PC-3 (cell line): ENCODE data around the gene RNF5. TPM values are rescaled to one million over a fixed set of nuclear protein-coding genes. Genes with fewer than 3 reads are reported as not detected.

Experiments
- ATAC-seq: fragments of 200-7000 bp; cut with Tn5 transposase; 2 replicates; pipeline ENCODE4 v1.9.1; 2020; ENCODE audit warnings: mild to moderate bottlenecking, moderate library complexity
- BruUV-seq: library from RNA; stranded (reverse); fragments of 400-500 nt; replicated peaks from 2 replicates; lab custom pipeline; 2021; lab: Mats Ljungman, UMichigan
- CTCF ChIA-PET: fragments of 300-600 bp; sonication (Branson Sonifier 250); formaldehyde crosslinking; loops from one replicate; lab custom pipeline; 2022; ENCODE audit warnings: antibody characterized with exemption; lab: Charles Lee
- POLR2A ChIA-PET: fragments of 300-600 bp; sonication (Branson Sonifier 250); formaldehyde crosslinking; loops from one replicate; lab custom pipeline; 2022; ENCODE audit warnings: antibody characterized with exemption; ENCODE audit not compliant: unreplicated experiment; lab: Charles Lee
- DNase-seq: peaks from one replicate; pipeline ENCODE4 v3.0.0-alpha.2; 2015
- H2AFZ ChIP-seq: fragments of 300-600 bp; sonication (generic); 2 replicates; pipeline ENCODE4 v1.6.0; 2016; ENCODE audit warnings: antibody characterized with exemption, low read length
- H3F3A ChIP-seq: fragments of 300-600 bp; sonication (generic); one replicate; pipeline ENCODE4 v1.6.0; 2017; ENCODE audit warnings: antibody characterized with exemption, low read length, control low read depth, mild to moderate bottlenecking; ENCODE audit not compliant: unreplicated experiment
- H3K27ac ChIP-seq: fragments of 300-600 bp; sonication (generic); 2 replicates; pipeline ENCODE4 v1.5.1; 2016; ENCODE audit warnings: mild to moderate bottlenecking, low read length
- H3K27me3 ChIP-seq: fragments of 300-600 bp; sonication (generic); 2 replicates; pipeline ENCODE4 v1.6.1; 2016; ENCODE audit warnings: low read length, mixed read lengths
- H3K36me3 ChIP-seq: fragments of 300-600 bp; sonication (generic); 2 replicates; pipeline ENCODE4 v1.6.1; 2016; ENCODE audit warnings: low read depth, mixed run types, low read length, mixed read lengths
- H3K4me1 ChIP-seq: fragments of 300-600 bp; sonication (generic); 2 replicates; pipeline ENCODE4 v1.5.1; 2016; ENCODE audit warnings: low read length; ENCODE audit not compliant: insufficient read depth
- H3K4me2 ChIP-seq: fragments of 300-600 bp; sonication (generic); 2 replicates; pipeline ENCODE4 v1.6.0; 2016; ENCODE audit warnings: low read length
- H3K4me3 ChIP-seq: fragments of 300-600 bp; sonication (generic); 2 replicates; pipeline ENCODE4 v1.5.1; 2016; ENCODE audit warnings: mild to moderate bottlenecking, low read length, mixed read lengths
- H3K79me2 ChIP-seq: fragments of 300-600 bp; sonication (generic); 2 replicates; pipeline ENCODE4 v1.6.1; 2017; ENCODE audit warnings: low read length, mixed read lengths
- H3K9ac ChIP-seq: fragments of 300-600 bp; sonication (generic); 2 replicates; pipeline ENCODE4 v1.6.0; 2016; ENCODE audit warnings: mild to moderate bottlenecking, low read length
- H3K9me2 ChIP-seq: fragments of 300-600 bp; sonication (generic); replicated peaks from 2 replicates; pipeline ENCODE4 v1.6.1; 2016; ENCODE audit warnings: mixed run types, low read length, mixed read lengths
- H3K9me3 ChIP-seq: fragments of 300-600 bp; sonication (generic); 2 replicates; pipeline ENCODE4 v1.6.1; 2016; ENCODE audit warnings: low read length, mixed read lengths
- H4K20me1 ChIP-seq: fragments of 300-600 bp; sonication (generic); 2 replicates; pipeline ENCODE4 v1.6.1; 2016; ENCODE audit warnings: low read length, mixed read lengths
- CTCF ChIP-seq: fragments of 300-600 bp; sonication (generic); conservative IDR thresholded peaks from 2 replicates; pipeline ENCODE4 v1.5.1; 2017; ENCODE audit warnings: antibody characterized with exemption, low read depth, mild to moderate bottlenecking, low read length
- EZH2 ChIP-seq: fragments of 300-600 bp; sonication (generic); IDR thresholded peaks from one replicate; pipeline ENCODE4 v1.6.1; 2017; ENCODE audit warnings: antibody characterized with exemption, mild to moderate bottlenecking, low read length; ENCODE audit not compliant: unreplicated experiment
- EZH2phosphoT487 ChIP-seq: fragments of 300-600 bp; sonication (generic); IDR thresholded peaks from 2 replicates; pipeline ENCODE4 v1.6.1; 2018; ENCODE audit warnings: mild to moderate bottlenecking, antibody characterized with exemption, low read length, borderline replicate concordance
- intact Hi-C: fragments of 100-400 bp; cut with micrococcal nuclease; formaldehyde crosslinking; loops from 2 replicates; pipeline ENCODE4 v1.9.0; 2023
- microRNA-seq: library from miRNA; unstranded; fragments of <30 nt; microRNA quantifications from one replicate; pipeline ENCODE4 v1.1.0, GENCODE V29; 2020; ENCODE audit not compliant: unreplicated experiment
- total RNA-seq: library from RNA; depleted of rRNA; stranded (reverse); fragments of >200 nt; gene quantifications from 2 replicates; pipeline ENCODE4 v1.2.3, GENCODE V29; 2014; rRNA removed

The RNF5 gene
- total RNA-seq, 1 experiment from 2014 or later, result 69.0 TPM

- Histone ChIP-seq H3K9me2 (no peaks in the 10 kb centered on the region), H3K36me3 (no peaks in the 10 kb centered on the region), H3K4me1 (no peaks in the 10 kb centered on the region), H3F3A (no peaks in the 10 kb centered on the region), H3K79me2 (no peaks in the 10 kb centered on the region), H4K20me1 (no peaks in the 10 kb centered on the region), H3K4me3 (no peak within 1 kb of the TSS), H2AFZ (no peak within 1 kb of the TSS), H3K9ac (no peak within 1 kb of the TSS), H3K27ac (no peak within 1 kb of the TSS), H3K9me3 (no peaks in the 10 kb centered on the region), H3K27me3 (peaks cover 16% of the 10 kb centered on the region), H3K4me2 (no peak within 1 kb of the TSS)
- TF ChIP-seq CTCF (no peak), EZH2 (no peak), EZH2phosphoT487 (no peak)
- ATAC-seq (no peak), DNase-seq (no peak)
- POLR2A ChIA-PET, result no interaction called here
- BruUV-seq, result no TSS peak
- CTCF ChIA-PET, result interaction anchor here (0.7 kb wide), 1 partner anchor 55 kb away, joined by 12 read pairs; no protein-coding TSS in a partner anchor
- intact Hi-C loops, result no loop called here
These were observed 45.3 kb downstream of the RNF5 start, which contains the start of gene NOTCH4 for GRCh38 chr6:32223258-32224235. Gene NOTCH4 (minus strand): TSS chr6:32224067. CDS start chr6:32223928, 139 bp downstream.

- ChIA-PET POLR2A (no interaction called here), CTCF (no interaction called here)
- Histone ChIP-seq H2AFZ (no peak overlapping the region), H3K4me3 (no peak overlapping the region), H3F3A (no peaks in the 10 kb centered on the region), H3K4me1 (no peaks in the 10 kb centered on the region), H3K9ac (no peak overlapping the region), H3K27ac (no peak overlapping the region), H3K79me2 (no peaks in the 10 kb centered on the region), H3K36me3 (no peaks in the 10 kb centered on the region), H3K9me2 (no peaks in the 10 kb centered on the region), H3K27me3 (peaks cover 10% of the 10 kb centered on the region; the same call in 1 of the 2 replicates), H3K4me2 (no peak overlapping the region), H3K9me3 (no peaks in the 10 kb centered on the region), H4K20me1 (no peaks in the 10 kb centered on the region)
- BruUV-seq, result no TSS peak
- TF ChIP-seq CTCF (no peak), EZH2phosphoT487 (no peak), EZH2 (no peak)
- ATAC-seq, result no peak
- intact Hi-C loops, result no loop called here
- DNase-seq, result no peak
These were observed 46.5 kb downstream of the RNF5 start for GRCh38 chr6:32224696-32225095.

GRCh38 chr6:32226434-32226833, 48.2 kb downstream of the RNF5 start:
- Histone ChIP-seq H3K4me1 (no peaks in the 10 kb centered on the region), H3K36me3 (no peaks in the 10 kb centered on the region), H3K4me3 (no peak overlapping the region), H3K4me2 (no peak overlapping the region), H3K27ac (no peak overlapping the region), H3K9me2 (no peaks in the 10 kb centered on the region), H3K9me3 (no peaks in the 10 kb centered on the region), H3K79me2 (no peaks in the 10 kb centered on the region), H2AFZ (no peak overlapping the region), H3K27me3 (peaks cover 3% of the 10 kb centered on the region; the same call in 1 of the 2 replicates), H4K20me1 (no peaks in the 10 kb centered on the region), H3K9ac (no peak overlapping the region), H3F3A (no peaks in the 10 kb centered on the region)
- POLR2A ChIA-PET, result no interaction called here
- TF ChIP-seq EZH2, result no peak
- DNase-seq (no peak), ATAC-seq (no peak)
- no TSS peak for BruUV-seq
- intact Hi-C loops, result no loop called here
- CTCF ChIA-PET, result no interaction called here

Small RNA genes within 50 kb of the gene (microRNA-seq; reads per million reads assigned to microRNA genes)
- gene MIR6721 (5.3 reads per million, percentile 23 among the genes with 10 or more reads in this experiment), gene MIR6833 (not detected)

Other genes with a start within 250 kb of the RNF5 start
- 0.86 TPM in 1 of 2 replicates, not detected in the other for gene CFB, start 232.3 kb upstream of the RNF5 start, total RNA-seq
- gene NELFE, start 219.4 kb upstream of the RNF5 start, total RNA-seq, result 132 and 142 TPM in 2 replicates
- 81.9 and 95.0 TPM in 2 replicates for gene SKIC2, start 219.2 kb upstream of the RNF5 start, total RNA-seq
- 27.1 and 32.4 TPM in 2 replicates for gene DXO, start 206.3 kb upstream of the RNF5 start, total RNA-seq
- 2.2 and 3.6 TPM in 2 replicates for gene C4A, start 196.3 kb upstream of the RNF5 start, total RNA-seq
- 0.52 and 2.6 TPM in 2 replicates for gene C4B, start 163.6 kb upstream of the RNF5 start, total RNA-seq
- gene CYP21A2, start 140.0 kb upstream of the RNF5 start, total RNA-seq, result not detected in 2 replicates
- 2.9 and 3.3 TPM in 2 replicates for gene TNXB, start 69.1 kb upstream of the RNF5 start, total RNA-seq
- 33.4 and 35.7 TPM in 2 replicates for gene ATF6B, start 50.2 kb upstream of the RNF5 start, total RNA-seq
- gene FKBPL, start 48.1 kb upstream of the RNF5 start, total RNA-seq, result 12.6 and 16.4 TPM in 2 replicates
- gene PRRT1, start 26.5 kb upstream of the RNF5 start, total RNA-seq, result 1.5 TPM in 1 of 2 replicates, not detected in the other
- gene PPT2, start 24.3 kb upstream of the RNF5 start, total RNA-seq, result 16.6 and 30.8 TPM in 2 replicates
- 7.9 and 14.9 TPM in 2 replicates for gene EGFL8, start 13.8 kb upstream of the RNF5 start, total RNA-seq
- gene AGPAT1, start 2.3 kb upstream of the RNF5 start, total RNA-seq, result 54.7 and 59.6 TPM in 2 replicates
- gene AGER, start 5.8 kb downstream of the RNF5 start, total RNA-seq, result 2.0 and 5.0 TPM in 2 replicates
- gene PBX2, start 11.8 kb downstream of the RNF5 start, total RNA-seq, result 25.3 and 33.3 TPM in 2 replicates
- 5.0 and 7.1 TPM in 2 replicates for gene GPSM3, start 14.2 kb downstream of the RNF5 start, total RNA-seq
- 1.7 and 1.8 TPM in 2 replicates for gene NOTCH4, start 45.7 kb downstream of the RNF5 start, total RNA-seq
- not detected in 2 replicates for gene TSBP1, start 193.5 kb downstream of the RNF5 start, total RNA-seq
- gene BTNL2, start 228.8 kb downstream of the RNF5 start, total RNA-seq, result not detected in 2 replicates